ENCODE results near the gene EEIG1.

The EEIG1 gene

GRCh38 chr9:127959841-127960409, 20.9 kb downstream of the EEIG1 start:
- DNase-seq: no peak

DNA sequence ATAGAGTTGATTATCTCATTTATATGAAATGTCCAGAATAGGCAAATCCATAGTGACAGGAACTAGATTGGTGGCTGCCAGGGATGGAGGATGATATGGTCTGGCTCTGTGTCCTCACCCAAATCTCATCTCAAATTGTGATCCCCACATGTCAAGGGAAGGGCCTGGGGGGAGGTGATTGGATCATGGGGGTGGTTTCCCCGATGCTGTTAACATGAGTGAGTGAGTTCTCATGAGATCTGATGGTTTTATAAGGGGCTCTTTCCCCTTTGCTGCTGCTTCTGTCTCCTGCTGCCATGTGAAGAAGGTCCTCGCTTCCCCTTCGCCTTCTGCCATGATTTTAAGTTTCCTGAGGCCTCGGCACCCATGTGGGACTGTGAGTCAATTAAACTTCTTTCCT, 21.4 kb downstream of the EEIG1 start:
- DNase-seq: no peak

GRCh38 chr9:127958728-127959127, 22.1 kb downstream of the EEIG1 start:
- DNase-seq: no peak

GRCh38 chr9:127955294-127956015, 25.3 kb downstream of the EEIG1 start:
- DNase-seq: no peak

GRCh38 chr9:127954831-127955293, 25.9 kb downstream of the EEIG1 start:
- DNase-seq: no peak

DNA sequence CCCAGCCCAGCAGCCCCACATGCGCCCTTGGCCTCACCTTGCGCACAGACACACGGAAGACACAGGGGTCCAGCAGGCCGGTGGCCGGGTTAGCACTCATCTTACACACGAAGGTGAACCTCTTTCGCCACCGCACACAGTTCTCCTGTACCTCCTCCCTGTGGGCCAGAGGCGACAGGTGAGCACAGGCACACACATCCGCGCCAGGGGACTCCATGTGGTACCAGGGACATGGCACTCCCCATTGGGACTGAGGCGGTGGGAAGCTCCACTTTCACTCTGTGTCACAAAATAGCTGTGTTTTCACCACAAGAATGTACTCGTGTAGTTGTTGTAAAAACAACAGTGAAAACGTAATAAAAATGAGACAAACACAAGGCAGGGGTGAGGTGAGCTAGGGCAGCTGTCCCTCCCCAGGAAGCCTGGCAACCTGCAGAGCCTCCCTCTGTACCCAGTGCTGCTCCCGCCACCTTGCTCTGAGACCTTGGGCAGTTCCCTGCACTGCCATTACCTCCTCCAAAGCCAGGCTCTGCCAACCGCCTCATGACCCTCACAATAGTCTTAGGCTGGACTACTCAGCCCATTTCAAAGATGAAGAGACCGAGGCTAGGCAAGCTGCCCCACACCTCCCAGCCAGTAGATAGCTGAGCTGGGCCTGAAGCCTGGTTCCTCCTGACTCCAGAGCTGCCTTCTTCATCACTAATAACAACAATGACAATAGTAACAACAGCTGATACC, 26.9 kb downstream of the EEIG1 start:
- DNase-seq: no peak

DNA sequence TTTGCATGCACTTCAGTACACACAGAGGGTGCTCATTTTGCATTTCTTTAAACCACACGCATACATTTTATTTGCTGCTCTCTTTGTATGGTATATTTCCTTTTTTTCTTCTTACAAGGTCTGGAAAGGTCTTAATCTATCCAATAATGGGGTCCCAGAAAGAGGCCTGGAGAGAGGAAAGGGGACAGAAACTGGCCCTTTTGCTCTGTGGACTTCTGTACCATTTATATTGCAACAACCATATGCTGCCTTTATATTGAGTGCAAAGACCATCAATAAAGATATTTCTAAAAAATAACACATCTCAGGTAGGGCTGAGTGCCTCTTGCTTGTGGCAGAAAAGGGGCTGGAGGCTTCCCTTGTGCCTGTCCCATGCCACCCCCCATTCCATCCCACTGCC, 27.6 kb downstream of the EEIG1 start:
- DNase-seq: no peak

- DNase-seq: no peak
Observed at GRCh38 chr9:127950513-127951289, 30.1 kb downstream of the EEIG1 start.

DNA sequence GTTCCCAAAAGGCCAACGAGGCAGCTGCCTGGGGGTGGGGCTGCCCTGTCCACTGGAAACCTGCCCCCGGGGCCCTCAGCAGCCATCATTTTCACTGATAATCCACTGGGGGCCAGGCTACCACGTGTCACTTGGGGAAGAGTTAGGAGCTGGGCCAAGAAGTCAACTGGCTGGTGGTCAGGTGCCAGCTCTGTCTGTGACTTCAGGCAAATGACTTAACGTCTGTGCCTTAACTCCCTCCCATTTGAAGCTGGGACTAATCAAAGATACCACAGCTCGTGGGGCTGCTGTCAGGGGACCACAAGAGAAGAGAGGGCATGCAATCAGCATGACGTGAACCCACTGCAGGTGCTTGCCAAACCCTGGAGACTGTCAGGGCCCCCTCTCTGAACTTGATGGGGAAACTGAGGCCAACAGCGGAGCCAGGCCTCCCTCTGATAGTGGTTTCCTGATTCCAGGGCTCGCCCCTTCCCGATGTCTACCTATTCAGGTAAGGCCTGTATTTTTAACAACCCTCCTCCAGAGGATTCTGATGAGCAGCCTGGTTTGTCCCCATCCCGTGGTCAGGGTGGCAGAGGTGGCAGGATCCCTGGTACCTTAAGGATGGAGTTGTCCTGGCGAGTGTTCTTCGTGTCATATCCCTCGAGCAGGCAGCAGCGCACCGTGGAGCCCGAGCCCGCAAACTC, 30.8 kb downstream of the EEIG1 start:
- no peak for DNase-seq

- DNase-seq: no peak
Observed at GRCh38 chr9:127947841-127948710, 32.7 kb downstream of the EEIG1 start.

DNA sequence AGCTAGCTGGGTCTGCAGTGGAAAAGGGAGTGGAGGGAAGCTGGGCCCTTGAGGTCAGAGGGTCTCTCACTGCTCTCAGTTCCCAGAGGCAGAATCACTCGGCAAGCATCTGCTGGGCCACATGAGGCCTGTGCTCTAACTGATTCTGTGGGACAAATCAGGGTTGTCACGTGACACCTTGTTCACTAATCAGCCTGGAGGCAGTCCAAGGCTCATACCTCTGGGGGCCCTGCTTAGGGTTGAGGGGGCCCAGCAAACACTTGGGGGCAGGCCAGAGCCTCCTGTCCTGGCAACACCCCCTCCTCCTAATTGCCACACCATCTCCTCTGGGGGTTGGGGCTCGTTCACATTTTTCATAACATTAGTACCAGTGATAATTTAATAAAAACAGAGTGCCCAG, 34.1 kb downstream of the EEIG1 start:
- DNase-seq: no peak

- no peak for DNase-seq
Observed at GRCh38 chr9:127945942-127946341, 34.8 kb downstream of the EEIG1 start.

- DNase-seq: no peak
Observed at GRCh38 chr9:127945338-127945737, 35.5 kb downstream of the EEIG1 start.

DNA sequence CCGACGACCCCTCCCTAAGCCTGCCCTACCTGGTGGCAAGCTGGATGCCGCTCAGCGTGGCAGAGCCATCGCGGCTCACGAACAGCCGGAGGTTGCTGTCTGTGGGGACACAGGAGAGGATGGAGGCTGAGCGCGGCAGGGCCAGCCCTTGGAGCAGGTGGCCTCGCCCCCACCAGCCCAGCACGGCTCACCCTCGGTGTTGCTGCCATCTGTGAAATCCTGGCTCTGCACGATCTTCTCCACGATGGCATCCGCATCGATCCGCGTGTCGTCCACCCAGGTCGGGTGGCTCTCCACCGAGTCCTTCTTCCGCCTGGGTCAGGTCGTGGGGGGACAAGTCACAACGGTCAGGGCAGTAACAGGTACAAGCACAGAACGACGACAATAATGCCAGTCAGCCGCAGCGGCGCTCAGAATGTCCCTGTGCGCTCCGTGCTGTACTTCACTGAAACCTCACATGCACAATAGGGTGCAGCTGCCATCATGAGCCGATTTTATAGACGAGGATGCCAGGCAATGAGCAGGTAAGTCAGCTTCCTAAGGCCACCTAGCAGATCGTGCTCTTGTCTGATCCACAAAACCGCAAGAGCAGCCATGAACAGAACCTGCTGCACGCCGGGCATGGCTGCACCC, 36.1 kb downstream of the EEIG1 start:
- no peak for DNase-seq

DNA sequence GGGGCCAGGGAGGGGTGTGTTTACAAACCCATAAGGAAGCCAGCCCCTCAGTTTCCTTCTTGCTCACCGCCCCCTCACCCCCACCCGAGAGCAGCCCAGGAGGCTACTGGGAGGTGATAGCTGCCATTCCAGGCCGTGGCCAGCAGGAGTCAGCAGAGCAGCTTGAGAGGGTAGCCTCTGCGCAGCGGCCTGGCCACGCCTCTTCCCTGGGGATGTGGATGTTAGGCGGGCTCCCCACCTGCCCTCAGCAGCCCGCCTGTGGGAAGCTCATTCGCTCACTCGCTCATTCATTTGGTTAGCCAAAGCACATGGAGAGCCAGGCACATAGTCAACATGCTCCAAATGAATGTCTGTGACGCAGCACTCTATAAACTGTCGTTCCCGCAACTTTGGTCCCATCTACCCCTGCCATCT, 37.1 kb downstream of the EEIG1 start:
- peak; percentile 71 for DNase-seq

- DNase-seq: no peak
Observed at GRCh38 chr9:127943011-127943662, 37.7 kb downstream of the EEIG1 start.

GRCh38 chr9:127942216-127943010, 38.4 kb downstream of the EEIG1 start:
- DNase-seq: peak; percentile 54

GRCh38 chr9:127941961-127942215, 38.9 kb downstream of the EEIG1 start:
- no peak for DNase-seq

GRCh38 chr9:127941062-127941960, 39.5 kb downstream of the EEIG1 start:
- DNase-seq: no peak

All from fibroblast of skin of abdomen (primary cell).